GM18499 (cell line): ENCODE measurements around the gene KCTD15.

ENCODE experiments used
- ATAC-seq: cut with Tn5 transposase; IDR thresholded peaks from one replicate; pipeline ENCODE4 v1.9.1; 2021; ENCODE audit warnings: moderate number of reproducible peaks; ENCODE audit not compliant: insufficient read depth, unreplicated experiment

The KCTD15 gene

GRCh38 chr19:33795370-33796163 lies 1.1 kb upstream of the KCTD15 start:
- no peak for ATAC-seq

GRCh38 chr19:33797802-33798671 lies 1.4 kb downstream of the KCTD15 start:
- no peak for ATAC-seq

- ATAC-seq: no peak
Observed at GRCh38 chr19:33798681-33799111, 2.0 kb downstream of the KCTD15 start.

GRCh38 chr19:33799476-33799875 lies 2.8 kb downstream of the KCTD15 start:
- no peak for ATAC-seq

GRCh38 chr19:33800012-33800680 lies 3.5 kb downstream of the KCTD15 start:
- ATAC-seq: no peak

- ATAC-seq: no peak
Observed at GRCh38 chr19:33801411-33801810, 4.7 kb downstream of the KCTD15 start.

- no peak for ATAC-seq
Observed at GRCh38 chr19:33802001-33802400, 5.3 kb downstream of the KCTD15 start.

GRCh38 chr19:33802801-33803200 lies 6.1 kb downstream of the KCTD15 start:
- ATAC-seq: no peak

- no peak for ATAC-seq
Observed at GRCh38 chr19:33803383-33803782, 6.7 kb downstream of the KCTD15 start.

GRCh38 chr19:33804021-33804799 lies 7.5 kb downstream of the KCTD15 start:
- no peak for ATAC-seq

- no peak for ATAC-seq
Observed at GRCh38 chr19:33805313-33805712, 8.6 kb downstream of the KCTD15 start.

- no peak for ATAC-seq
Observed at GRCh38 chr19:33805840-33806433, 9.3 kb downstream of the KCTD15 start.

GRCh38 chr19:33806434-33806881 lies 9.8 kb downstream of the KCTD15 start:
- no peak for ATAC-seq

- no peak for ATAC-seq
Observed at GRCh38 chr19:33808399-33808798, 11.7 kb downstream of the KCTD15 start.

- ATAC-seq: no peak
Observed at GRCh38 chr19:33809960-33810359, 13.3 kb downstream of the KCTD15 start.

GRCh38 chr19:33810821-33811220 lies 14.2 kb downstream of the KCTD15 start:
- ATAC-seq: no peak

GRCh38 chr19:33811246-33811645 lies 14.6 kb downstream of the KCTD15 start:
- no peak for ATAC-seq

- ATAC-seq: no peak
Observed at GRCh38 chr19:33811736-33812387, 15.2 kb downstream of the KCTD15 start.
